Esophagus squamous epithelium (tissue), 4 donors: Measurements from ENCODE around the gene CPNE1.

Experiments
- POLR2A ChIP-seq, 4 donors: fragments of 450-650 bp; IDR thresholded peaks; one replicate each; pipeline ENCODE4 v1.6.1; 2017; ENCODE audit warnings: antibody characterized with exemption in 4 of 4, mild to moderate bottlenecking in 4 of 4, moderate library complexity in 3 of 4
- TF ChIP-seq, protein P1 (sequence below), 6 experiments: fragments of 450-650 bp in 4 of 6; fragments of 200-600 bp in 2 of 6; sonication (generic) in 2 of 6; IDR thresholded peaks; one replicate each; pipeline ENCODE4 v1.5.1; 2016 to 2019; ENCODE audit warnings: antibody characterized with exemption in 6 of 6, mild to moderate bottlenecking in 4 of 6, moderate library complexity in 4 of 6

DNA sequence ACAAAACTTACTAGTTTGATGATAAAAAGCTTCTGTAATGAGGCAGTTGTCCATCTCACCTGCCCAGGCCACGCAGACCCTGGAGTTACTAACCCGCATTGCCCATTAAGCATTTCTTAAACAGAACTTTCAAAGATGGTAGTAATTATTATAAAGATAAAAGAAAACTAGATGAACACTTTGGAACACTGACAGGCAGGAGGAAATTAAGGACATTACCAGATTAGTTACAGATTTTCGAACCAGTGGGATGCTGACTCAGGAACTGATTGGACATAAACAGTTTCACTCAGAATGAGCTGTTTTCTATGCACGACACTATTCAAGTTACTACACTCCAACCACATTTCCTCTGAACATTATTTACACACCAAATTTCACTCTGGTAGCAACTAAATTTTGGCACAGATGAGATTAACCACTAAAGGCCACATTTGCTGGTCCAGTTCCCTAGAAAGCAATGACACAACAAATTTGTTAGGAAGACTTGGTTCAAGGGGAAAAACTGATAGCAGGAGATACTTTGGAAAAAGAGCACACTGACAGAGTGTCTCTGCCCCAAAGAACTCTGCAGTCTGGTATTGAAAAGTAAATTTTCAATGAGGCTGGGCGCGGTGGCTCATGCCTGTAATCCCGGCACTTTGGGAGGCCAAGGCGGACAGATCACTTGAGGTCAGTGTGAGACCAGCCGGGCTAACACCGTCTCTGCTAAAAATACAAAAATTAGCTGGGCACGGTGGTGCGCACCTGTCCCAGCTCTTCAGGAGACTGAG lies 37.5 kb upstream of the CPNE1 start:
- no peak for TF ChIP-seq POLR2A (IDR thresholded peaks at IDR 0.05)
- TF ChIP-seq, protein P1, sequence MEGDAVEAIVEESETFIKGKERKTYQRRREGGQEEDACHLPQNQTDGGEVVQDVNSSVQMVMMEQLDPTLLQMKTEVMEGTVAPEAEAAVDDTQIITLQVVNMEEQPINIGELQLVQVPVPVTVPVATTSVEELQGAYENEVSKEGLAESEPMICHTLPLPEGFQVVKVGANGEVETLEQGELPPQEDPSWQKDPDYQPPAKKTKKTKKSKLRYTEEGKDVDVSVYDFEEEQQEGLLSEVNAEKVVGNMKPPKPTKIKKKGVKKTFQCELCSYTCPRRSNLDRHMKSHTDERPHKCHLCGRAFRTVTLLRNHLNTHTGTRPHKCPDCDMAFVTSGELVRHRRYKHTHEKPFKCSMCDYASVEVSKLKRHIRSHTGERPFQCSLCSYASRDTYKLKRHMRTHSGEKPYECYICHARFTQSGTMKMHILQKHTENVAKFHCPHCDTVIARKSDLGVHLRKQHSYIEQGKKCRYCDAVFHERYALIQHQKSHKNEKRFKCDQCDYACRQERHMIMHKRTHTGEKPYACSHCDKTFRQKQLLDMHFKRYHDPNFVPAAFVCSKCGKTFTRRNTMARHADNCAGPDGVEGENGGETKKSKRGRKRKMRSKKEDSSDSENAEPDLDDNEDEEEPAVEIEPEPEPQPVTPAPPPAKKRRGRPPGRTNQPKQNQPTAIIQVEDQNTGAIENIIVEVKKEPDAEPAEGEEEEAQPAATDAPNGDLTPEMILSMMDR (IDR thresholded peaks at IDR 0.05) = no peak
